Upper lobe of left lung (tissue), 4 donors: Measurements from ENCODE around the gene TNFRSF18.

Experiments
- CTCF ChIP-seq, 6 experiments: fragments of 450-650 bp in 4 of 6; fragments of 200-600 bp in 2 of 6; sonication (generic) in 2 of 6; IDR thresholded peaks; one replicate each; pipeline ENCODE4 v1.5.1; 2016 to 2019; ENCODE audit warnings: antibody characterized with exemption in 6 of 6
- EP300 ChIP-seq, 4 donors: sonication (generic); formaldehyde crosslinking; IDR thresholded peaks; one replicate each; pipeline ENCODE4 v1.5.1; 2017; ENCODE audit warnings: antibody characterized with exemption in 4 of 4, control low read depth in 2 of 4
- POLR2A ChIP-seq, 4 donors: fragments of 450-650 bp; IDR thresholded peaks; one replicate each; pipeline ENCODE4 v1.5.1; 2016 to 2017; ENCODE audit warnings: antibody characterized with exemption in 4 of 4, mild to moderate bottlenecking in 2 of 4
- POLR2AphosphoS5 ChIP-seq, 2 donors: sonication (generic); formaldehyde crosslinking; IDR thresholded peaks; one replicate each; pipeline ENCODE4 v1.5.1; 2017; ENCODE audit warnings: antibody characterized with exemption in 2 of 2

DNA sequence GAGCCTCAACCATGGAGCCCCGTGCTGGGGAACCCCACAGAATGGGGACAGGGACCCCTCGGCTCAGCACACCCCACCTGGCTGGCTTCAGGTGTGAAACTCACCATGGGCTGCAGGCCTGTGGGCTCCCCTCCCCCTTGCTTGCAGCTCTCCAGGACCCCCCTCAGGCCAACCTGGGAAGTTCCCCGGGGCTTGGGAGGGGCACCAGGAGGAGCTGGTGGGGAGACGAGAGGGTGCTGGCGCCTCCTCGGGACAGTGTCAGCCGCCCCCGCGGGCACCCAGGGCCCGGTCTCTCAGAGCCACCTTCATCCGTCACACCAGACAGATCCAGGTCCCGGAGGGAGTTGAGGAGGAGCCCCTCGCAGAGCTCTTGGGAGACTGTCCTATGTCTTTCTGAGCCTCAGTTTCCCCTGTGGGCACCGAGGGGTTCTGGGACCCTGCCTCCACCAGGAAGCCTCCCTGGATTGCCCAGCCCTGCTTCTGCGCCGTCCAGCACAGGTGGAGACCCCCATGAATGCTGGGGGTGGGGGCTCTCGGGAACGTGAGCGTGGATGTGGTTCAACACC, 657 bp upstream of the TNFRSF18 start:
- TF ChIP-seq POLR2A (IDR thresholded peaks at IDR 0.05) = no peak
- no peak for TF ChIP-seq POLR2AphosphoS5 (IDR thresholded peaks at IDR 0.05)
- TF ChIP-seq CTCF (IDR thresholded peaks at IDR 0.05) = no peak
- no peak for TF ChIP-seq EP300 (IDR thresholded peaks at IDR 0.05)
